Uterus (tissue), 2 donors: ENCODE measurements around the gene EXOC4.

Experiments
- POLR2A ChIP-seq, 2 donors: fragments of 450-650 bp; IDR thresholded peaks; one replicate each; pipeline ENCODE4 v1.6.1; 2016; ENCODE audit warnings: antibody characterized with exemption in 2 of 2, mild to moderate bottlenecking in 1 of 2, moderate library complexity in 1 of 2
- TF ChIP-seq, protein P1 (sequence below), 4 experiments: fragments of 200-600 bp in 2 of 4; fragments of 450-650 bp in 2 of 4; sonication (generic) in 2 of 4; IDR thresholded peaks; one replicate each; pipeline ENCODE4 v1.5.1; 2016 to 2019; ENCODE audit warnings: antibody characterized with exemption in 4 of 4, mild to moderate bottlenecking in 2 of 4, moderate library complexity in 1 of 4

DNA sequence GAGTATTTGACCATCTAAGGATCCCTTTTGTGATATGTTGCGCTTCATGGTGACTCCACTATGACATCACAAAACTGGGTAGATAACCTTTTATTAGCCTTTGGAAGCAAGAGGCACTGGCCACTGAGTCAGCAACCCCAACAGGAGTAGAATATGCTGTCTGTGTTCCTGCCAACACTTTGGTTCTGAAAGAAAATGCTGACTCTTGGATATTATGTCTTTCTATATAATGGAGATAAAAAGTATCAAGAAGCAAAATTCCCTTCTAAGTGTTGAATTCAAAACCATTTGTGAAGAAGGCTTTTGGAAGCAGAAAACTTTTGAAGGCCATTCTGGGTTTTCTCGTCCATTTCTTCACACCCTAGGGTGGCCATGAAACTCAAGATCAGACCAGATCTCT, 528.0 kb downstream of the EXOC4 start:
- TF ChIP-seq, protein P1, sequence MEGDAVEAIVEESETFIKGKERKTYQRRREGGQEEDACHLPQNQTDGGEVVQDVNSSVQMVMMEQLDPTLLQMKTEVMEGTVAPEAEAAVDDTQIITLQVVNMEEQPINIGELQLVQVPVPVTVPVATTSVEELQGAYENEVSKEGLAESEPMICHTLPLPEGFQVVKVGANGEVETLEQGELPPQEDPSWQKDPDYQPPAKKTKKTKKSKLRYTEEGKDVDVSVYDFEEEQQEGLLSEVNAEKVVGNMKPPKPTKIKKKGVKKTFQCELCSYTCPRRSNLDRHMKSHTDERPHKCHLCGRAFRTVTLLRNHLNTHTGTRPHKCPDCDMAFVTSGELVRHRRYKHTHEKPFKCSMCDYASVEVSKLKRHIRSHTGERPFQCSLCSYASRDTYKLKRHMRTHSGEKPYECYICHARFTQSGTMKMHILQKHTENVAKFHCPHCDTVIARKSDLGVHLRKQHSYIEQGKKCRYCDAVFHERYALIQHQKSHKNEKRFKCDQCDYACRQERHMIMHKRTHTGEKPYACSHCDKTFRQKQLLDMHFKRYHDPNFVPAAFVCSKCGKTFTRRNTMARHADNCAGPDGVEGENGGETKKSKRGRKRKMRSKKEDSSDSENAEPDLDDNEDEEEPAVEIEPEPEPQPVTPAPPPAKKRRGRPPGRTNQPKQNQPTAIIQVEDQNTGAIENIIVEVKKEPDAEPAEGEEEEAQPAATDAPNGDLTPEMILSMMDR (IDR thresholded peaks at IDR 0.05): no peak
- TF ChIP-seq POLR2A (IDR thresholded peaks at IDR 0.05): no peak
